Smooth muscle cell of the brain vasculature (primary cell): ENCODE data around the gene CHD2.

ENCODE experiments used
- DNase-seq: peaks from one replicate; pipeline ENCODE4 v3.0.0-alpha.2; 2012; ENCODE audit warnings: low read depth, low spot score

The CHD2 gene

GRCh38 chr15:92959219-92959618 is 59.1 kb downstream of the CHD2 start:
- no peak for DNase-seq

- no peak for DNase-seq
These were observed 61.0 kb downstream of the CHD2 start for GRCh38 chr15:92960996-92961681.

GRCh38 chr15:92962914-92963313 is 62.8 kb downstream of the CHD2 start:
- DNase-seq: no peak

- no peak for DNase-seq
These were observed 63.7 kb downstream of the CHD2 start for GRCh38 chr15:92963794-92964193.

- no peak for DNase-seq
These were observed 69.0 kb downstream of the CHD2 start for GRCh38 chr15:92968926-92969651.

- no peak for DNase-seq
These were observed 70.5 kb downstream of the CHD2 start for GRCh38 chr15:92970656-92971055.

- DNase-seq: no peak
These were observed 71.0 kb downstream of the CHD2 start for GRCh38 chr15:92971081-92971480.

- DNase-seq: no peak
These were observed 71.6 kb downstream of the CHD2 start for GRCh38 chr15:92971713-92972112.

- no peak for DNase-seq
These were observed 74.2 kb downstream of the CHD2 start for GRCh38 chr15:92974183-92974915.

GRCh38 chr15:92979011-92979701 is 79.0 kb downstream of the CHD2 start:
- DNase-seq: no peak

GRCh38 chr15:92981333-92981732 is 81.2 kb downstream of the CHD2 start:
- DNase-seq: no peak

GRCh38 chr15:92984161-92984560 is 84.0 kb downstream of the CHD2 start:
- no peak for DNase-seq

- no peak for DNase-seq
These were observed 89.3 kb downstream of the CHD2 start for GRCh38 chr15:92989470-92989869.

GRCh38 chr15:92990031-92990430 is 89.9 kb downstream of the CHD2 start:
- DNase-seq: no peak

GRCh38 chr15:92992720-92993119 is 92.6 kb downstream of the CHD2 start:
- DNase-seq: no peak

- DNase-seq: no peak
These were observed 97.7 kb downstream of the CHD2 start for GRCh38 chr15:92997821-92998220.

GRCh38 chr15:93001156-93001555 is 101.0 kb downstream of the CHD2 start:
- no peak for DNase-seq

GRCh38 chr15:93001881-93002280 is 101.8 kb downstream of the CHD2 start:
- DNase-seq: no peak

GRCh38 chr15:93005133-93005532 is 105.0 kb downstream of the CHD2 start:
- DNase-seq: no peak

- DNase-seq: no peak
These were observed 107.9 kb downstream of the CHD2 start for GRCh38 chr15:93007994-93008393.

GRCh38 chr15:93012786-93013185 is 112.7 kb downstream of the CHD2 start:
- no peak for DNase-seq

- DNase-seq: no peak
These were observed 117.4 kb downstream of the CHD2 start for GRCh38 chr15:93017526-93017925.
